SU-DHL-6 (cell line): Measurements from ENCODE around the gene LRRK1.

Experiments used
- CTCF ChIP-seq: fragments of 200-600 bp; sonication (generic); IDR thresholded peaks from one replicate; pipeline ENCODE4 v1.5.1; 2017; ENCODE audit warnings: antibody characterized with exemption, mild to moderate bottlenecking, low read length, moderate library complexity; ENCODE audit not compliant: insufficient read depth, poor library complexity, severe bottlenecking
- EZH2phosphoT487 ChIP-seq: fragments of 200-600 bp; sonication (generic), shearing (Covaris generic); conservative IDR thresholded peaks from 2 replicates; pipeline ENCODE4 v1.6.1; 2018; ENCODE audit warnings: mild to moderate bottlenecking, antibody characterized with exemption, low read length, moderate library complexity, mixed read lengths

GRCh38 chr15:100925480-100925879 lies 6.3 kb downstream of the LRRK1 start:
- TF ChIP-seq CTCF (no peak), EZH2phosphoT487 (no peak)
